Measurements from ENCODE around the gene PNPLA2. TPM values are rescaled to one million over a fixed set of nuclear protein-coding genes. Genes with fewer than 3 reads are reported as not detected.

PNPLA2 gene
- total and polyA plus RNA-seq, 2 donors from 2014 or later, result 67.9 to 173 TPM

DNA sequence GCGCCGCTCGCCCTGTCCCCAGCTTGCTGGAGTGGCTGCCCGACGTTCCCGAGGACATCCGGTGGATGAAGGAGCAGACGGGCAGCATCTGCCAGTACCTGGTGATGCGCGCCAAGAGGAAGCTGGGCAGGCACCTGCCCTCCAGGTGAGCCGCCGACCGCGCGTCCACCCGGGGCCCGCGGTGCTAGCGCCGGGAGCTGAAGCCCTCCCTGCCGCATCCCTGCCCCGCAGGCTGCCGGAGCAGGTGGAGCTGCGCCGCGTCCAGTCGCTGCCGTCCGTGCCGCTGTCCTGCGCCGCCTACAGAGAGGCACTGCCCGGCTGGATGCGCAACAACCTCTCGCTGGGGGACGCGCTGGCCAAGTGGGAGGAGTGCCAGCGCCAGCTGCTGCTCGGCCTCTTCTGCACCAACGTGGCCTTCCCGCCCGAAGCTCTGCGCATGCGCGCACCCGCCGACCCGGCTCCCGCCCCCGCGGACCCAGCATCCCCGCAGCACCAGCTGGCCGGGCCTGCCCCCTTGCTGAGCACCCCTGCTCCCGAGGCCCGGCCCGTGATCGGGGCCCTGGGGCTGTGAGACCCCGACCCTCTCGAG is 5.7 kb downstream of the PNPLA2 start:
- no peak overlapping the region for H3K27ac ChIP-seq (ENCODE audit: low read depth in 2 of 2, low read length in 2 of 2)
- H3K4me1 ChIP-seq (ENCODE audit: control insufficient read depth in 2 of 3, insufficient read depth in 2 of 3, low read depth in 1 of 3, low read length in 3 of 3), result peaks cover 0 to 44% (median 32%) of the 10 kb centered on the region in 3 donors
- TF ChIP-seq, protein P1, sequence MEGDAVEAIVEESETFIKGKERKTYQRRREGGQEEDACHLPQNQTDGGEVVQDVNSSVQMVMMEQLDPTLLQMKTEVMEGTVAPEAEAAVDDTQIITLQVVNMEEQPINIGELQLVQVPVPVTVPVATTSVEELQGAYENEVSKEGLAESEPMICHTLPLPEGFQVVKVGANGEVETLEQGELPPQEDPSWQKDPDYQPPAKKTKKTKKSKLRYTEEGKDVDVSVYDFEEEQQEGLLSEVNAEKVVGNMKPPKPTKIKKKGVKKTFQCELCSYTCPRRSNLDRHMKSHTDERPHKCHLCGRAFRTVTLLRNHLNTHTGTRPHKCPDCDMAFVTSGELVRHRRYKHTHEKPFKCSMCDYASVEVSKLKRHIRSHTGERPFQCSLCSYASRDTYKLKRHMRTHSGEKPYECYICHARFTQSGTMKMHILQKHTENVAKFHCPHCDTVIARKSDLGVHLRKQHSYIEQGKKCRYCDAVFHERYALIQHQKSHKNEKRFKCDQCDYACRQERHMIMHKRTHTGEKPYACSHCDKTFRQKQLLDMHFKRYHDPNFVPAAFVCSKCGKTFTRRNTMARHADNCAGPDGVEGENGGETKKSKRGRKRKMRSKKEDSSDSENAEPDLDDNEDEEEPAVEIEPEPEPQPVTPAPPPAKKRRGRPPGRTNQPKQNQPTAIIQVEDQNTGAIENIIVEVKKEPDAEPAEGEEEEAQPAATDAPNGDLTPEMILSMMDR (IDR thresholded peaks at IDR 0.05; ENCODE audit: borderline replicate concordance, extremely low read depth, insufficient read depth), result no peak
- no peak for FAIRE-seq
- no peak overlapping the region for H3K9ac ChIP-seq (ENCODE audit: low read length in 3 of 3)
- peak in 3 of 5 donors; percentile 61 to 86 (median 66) for DNase-seq
- no peaks in the 10 kb centered on the region for H3K9me3 ChIP-seq (ENCODE audit: control insufficient read depth in 2 of 3, insufficient read depth in 1 of 3, low read length in 3 of 3)
- peaks cover 0 to 4% (median 0%) of the 10 kb centered on the region in 3 donors for H3K36me3 ChIP-seq (ENCODE audit: control insufficient read depth in 2 of 3, insufficient read depth in 3 of 3, low read length in 3 of 3)
- H3K27me3 ChIP-seq (ENCODE audit: control insufficient read depth, insufficient read depth, low read length), result no peaks in the 10 kb centered on the region
- H3K4me3 ChIP-seq (ENCODE audit: low read length in 3 of 3), result no peak overlapping the region
- intact Hi-C loops (cut with DNase I), result no loop called here

GRCh38 chr11:824942-825341 is 6.2 kb downstream of the PNPLA2 start:
- Histone ChIP-seq H3K36me3 (ENCODE audit: control insufficient read depth in 2 of 3, insufficient read depth in 3 of 3, low read length in 3 of 3) (peaks cover 0 to 4% (median 0%) of the 10 kb centered on the region in 3 donors), H3K4me3 (ENCODE audit: low read length in 3 of 3) (no peak overlapping the region), H3K9ac (ENCODE audit: low read length in 3 of 3) (no peak overlapping the region), H3K4me1 (ENCODE audit: control insufficient read depth in 2 of 3, insufficient read depth in 2 of 3, low read depth in 1 of 3, low read length in 3 of 3) (peaks cover 0 to 49% (median 32%) of the 10 kb centered on the region in 3 donors), H3K9me3 (ENCODE audit: control insufficient read depth in 2 of 3, insufficient read depth in 1 of 3, low read length in 3 of 3) (no peaks in the 10 kb centered on the region), H3K27me3 (ENCODE audit: control insufficient read depth, insufficient read depth, low read length) (no peaks in the 10 kb centered on the region), H3K27ac (ENCODE audit: low read depth in 2 of 2, low read length in 2 of 2) (no peak overlapping the region)
- intact Hi-C loops (cut with DNase I), result no loop called here
- FAIRE-seq (no peak), DNase-seq (no peak)
- TF ChIP-seq, protein P1 (IDR thresholded peaks at IDR 0.05; ENCODE audit: borderline replicate concordance, extremely low read depth, insufficient read depth), result no peak

DNA sequence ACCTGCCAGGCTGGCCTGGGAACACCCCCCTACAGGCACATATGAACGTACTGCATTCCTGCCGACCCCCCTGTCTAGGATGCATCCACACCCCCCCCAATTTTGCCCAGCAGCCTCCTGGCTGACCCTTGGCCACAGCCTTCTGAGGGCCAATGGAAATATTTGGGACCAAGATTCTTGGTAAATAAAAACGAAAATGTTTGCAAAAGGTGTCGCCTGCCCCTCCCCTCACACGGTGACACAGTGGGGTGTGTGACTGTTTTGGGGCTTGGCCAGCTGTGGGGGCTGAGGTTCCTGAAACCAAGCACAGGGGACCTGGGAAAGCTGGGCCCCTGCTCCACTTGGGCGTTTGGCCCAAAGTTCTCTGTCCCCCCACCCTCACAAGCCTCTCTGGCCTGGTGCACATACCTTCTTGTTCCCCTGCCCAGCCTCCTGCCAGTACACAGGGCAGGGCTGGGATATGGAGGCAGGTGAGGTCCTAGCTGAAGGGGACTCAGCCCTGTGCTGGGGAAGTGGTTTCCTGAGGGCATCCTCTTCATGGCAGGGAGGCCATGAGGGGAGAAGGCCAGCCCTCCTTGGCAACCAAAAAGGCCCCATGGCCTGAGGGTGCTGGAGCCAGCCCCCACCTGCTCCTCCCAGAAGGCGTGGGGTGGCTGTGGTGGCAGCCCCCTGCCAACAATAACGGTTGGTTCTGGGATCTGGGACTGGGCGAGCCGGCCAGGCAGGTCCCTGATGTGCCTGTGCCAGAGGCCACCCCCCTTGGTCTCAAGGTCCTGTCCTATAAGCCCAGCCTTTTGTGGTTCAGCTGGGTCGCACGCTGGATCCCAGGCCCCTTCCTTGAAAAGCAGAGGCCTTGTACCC is 6.9 kb downstream of the PNPLA2 start:
- Histone ChIP-seq H3K9me3 (ENCODE audit: control insufficient read depth in 2 of 3, insufficient read depth in 1 of 3, low read length in 3 of 3) (no peaks in the 10 kb centered on the region), H3K4me1 (ENCODE audit: control insufficient read depth in 2 of 3, insufficient read depth in 2 of 3, low read depth in 1 of 3, low read length in 3 of 3) (peaks cover 0 to 52% (median 30%) of the 10 kb centered on the region in 3 donors), H3K36me3 (ENCODE audit: control insufficient read depth in 2 of 3, insufficient read depth in 3 of 3, low read length in 3 of 3) (peaks cover 0 to 4% (median 0%) of the 10 kb centered on the region in 3 donors), H3K27me3 (ENCODE audit: control insufficient read depth, insufficient read depth, low read length) (no peaks in the 10 kb centered on the region), H3K27ac (ENCODE audit: low read depth in 2 of 2, low read length in 2 of 2) (no peak overlapping the region), H3K4me3 (ENCODE audit: low read length in 3 of 3) (no peak overlapping the region), H3K9ac (ENCODE audit: low read length in 3 of 3) (no peak overlapping the region)
- intact Hi-C loops (cut with DNase I), result no loop called here
- TF ChIP-seq, protein P1 (IDR thresholded peaks at IDR 0.05; ENCODE audit: borderline replicate concordance, extremely low read depth, insufficient read depth), result no peak
- DNase-seq (no peak), FAIRE-seq (no peak)

Data from kidney (tissue), 14 donors.